DND-41 (cell line): Measurements from ENCODE around the gene GAB4.
"Not testable (repeated sequence)": the region's sequence is repeated elsewhere in the genome, so short reads cannot be mapped to it uniquely, and the experiment has no call there.

Experiments used
- EZH2 ChIP-seq: IDR thresholded peaks from 3 replicates; pipeline ENCODE4 v1.6.1; 2012; ENCODE audit warnings: borderline replicate concordance, low read depth, mild to moderate bottlenecking, moderate library complexity, low read length, inconsistent platforms; ENCODE audit not compliant: severe bottlenecking
- TF ChIP-seq, protein P1 (sequence below): IDR thresholded peaks from 2 replicates; pipeline ENCODE4 v1.5.1; 2012; ENCODE audit warnings: borderline replicate concordance, low read length, moderate library complexity, mild to moderate bottlenecking; ENCODE audit not compliant: poor library complexity, severe bottlenecking; ENCODE audit errors: extremely low read depth

DNA sequence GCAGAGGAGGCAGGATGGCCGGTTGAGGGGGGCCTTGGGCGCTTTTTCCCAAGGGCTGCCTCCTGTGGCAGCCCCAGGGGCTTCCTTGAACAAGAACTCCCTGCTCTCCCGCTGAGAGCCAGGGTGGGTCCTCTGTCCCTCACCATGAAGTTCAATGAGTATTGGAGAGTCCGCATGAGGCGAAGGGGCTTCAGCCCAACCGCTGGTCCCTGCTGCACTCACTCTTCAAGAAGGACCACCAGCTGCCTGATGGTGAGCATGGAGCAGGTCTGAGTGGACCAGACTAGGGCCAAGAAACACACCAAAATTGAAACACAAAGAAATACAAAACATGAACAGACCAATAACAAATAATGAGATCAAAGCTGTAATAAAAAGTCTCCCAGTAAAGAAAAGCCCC, 7.5 kb upstream of the GAB4 start:
- TF ChIP-seq, protein P1, sequence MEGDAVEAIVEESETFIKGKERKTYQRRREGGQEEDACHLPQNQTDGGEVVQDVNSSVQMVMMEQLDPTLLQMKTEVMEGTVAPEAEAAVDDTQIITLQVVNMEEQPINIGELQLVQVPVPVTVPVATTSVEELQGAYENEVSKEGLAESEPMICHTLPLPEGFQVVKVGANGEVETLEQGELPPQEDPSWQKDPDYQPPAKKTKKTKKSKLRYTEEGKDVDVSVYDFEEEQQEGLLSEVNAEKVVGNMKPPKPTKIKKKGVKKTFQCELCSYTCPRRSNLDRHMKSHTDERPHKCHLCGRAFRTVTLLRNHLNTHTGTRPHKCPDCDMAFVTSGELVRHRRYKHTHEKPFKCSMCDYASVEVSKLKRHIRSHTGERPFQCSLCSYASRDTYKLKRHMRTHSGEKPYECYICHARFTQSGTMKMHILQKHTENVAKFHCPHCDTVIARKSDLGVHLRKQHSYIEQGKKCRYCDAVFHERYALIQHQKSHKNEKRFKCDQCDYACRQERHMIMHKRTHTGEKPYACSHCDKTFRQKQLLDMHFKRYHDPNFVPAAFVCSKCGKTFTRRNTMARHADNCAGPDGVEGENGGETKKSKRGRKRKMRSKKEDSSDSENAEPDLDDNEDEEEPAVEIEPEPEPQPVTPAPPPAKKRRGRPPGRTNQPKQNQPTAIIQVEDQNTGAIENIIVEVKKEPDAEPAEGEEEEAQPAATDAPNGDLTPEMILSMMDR, result not testable (repeated sequence)
- not testable (repeated sequence) for TF ChIP-seq EZH2
